AG09309 (cell line): ENCODE results near the gene CHCHD3.

Experiments
- DNase-seq: peaks from one replicate; pipeline ENCODE4 v3.0.0-alpha.2; 2010; ENCODE audit warnings: low read depth
- H3K4me3 ChIP-seq: 2 replicates; pipeline ENCODE4 v1.5.1; 2011; ENCODE audit warnings: mild to moderate bottlenecking, low read depth, low read length, moderate library complexity; ENCODE audit not compliant: control insufficient read depth
- TF ChIP-seq, protein P1 (sequence below): IDR thresholded peaks from 2 replicates; pipeline ENCODE4 v1.5.1; 2011; ENCODE audit warnings: mild to moderate bottlenecking, low read depth, low read length, inconsistent platforms; ENCODE audit not compliant: insufficient read depth, control insufficient read depth; ENCODE audit errors: missing control alignments

The CHCHD3 gene

DNA sequence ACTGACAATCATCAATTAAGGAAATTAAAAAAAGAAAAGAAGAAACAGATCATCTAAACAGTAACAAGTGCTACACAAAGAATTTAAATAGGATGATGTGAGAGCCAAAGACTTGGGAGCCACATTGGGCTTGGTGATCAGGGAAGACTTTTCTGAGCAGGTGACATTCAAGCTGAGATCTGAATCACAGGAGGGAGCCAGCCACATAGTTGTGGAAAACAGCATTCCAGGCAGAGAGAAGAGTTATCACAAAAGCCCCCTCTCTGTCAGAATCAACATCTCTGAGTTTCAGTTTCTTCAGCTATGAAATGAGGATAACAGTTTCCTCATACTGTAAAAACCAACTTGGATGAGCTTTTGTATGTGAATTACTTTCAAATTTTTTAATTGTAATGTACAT lies 336.4 kb downstream of the CHCHD3 start:
- TF ChIP-seq, protein P1, sequence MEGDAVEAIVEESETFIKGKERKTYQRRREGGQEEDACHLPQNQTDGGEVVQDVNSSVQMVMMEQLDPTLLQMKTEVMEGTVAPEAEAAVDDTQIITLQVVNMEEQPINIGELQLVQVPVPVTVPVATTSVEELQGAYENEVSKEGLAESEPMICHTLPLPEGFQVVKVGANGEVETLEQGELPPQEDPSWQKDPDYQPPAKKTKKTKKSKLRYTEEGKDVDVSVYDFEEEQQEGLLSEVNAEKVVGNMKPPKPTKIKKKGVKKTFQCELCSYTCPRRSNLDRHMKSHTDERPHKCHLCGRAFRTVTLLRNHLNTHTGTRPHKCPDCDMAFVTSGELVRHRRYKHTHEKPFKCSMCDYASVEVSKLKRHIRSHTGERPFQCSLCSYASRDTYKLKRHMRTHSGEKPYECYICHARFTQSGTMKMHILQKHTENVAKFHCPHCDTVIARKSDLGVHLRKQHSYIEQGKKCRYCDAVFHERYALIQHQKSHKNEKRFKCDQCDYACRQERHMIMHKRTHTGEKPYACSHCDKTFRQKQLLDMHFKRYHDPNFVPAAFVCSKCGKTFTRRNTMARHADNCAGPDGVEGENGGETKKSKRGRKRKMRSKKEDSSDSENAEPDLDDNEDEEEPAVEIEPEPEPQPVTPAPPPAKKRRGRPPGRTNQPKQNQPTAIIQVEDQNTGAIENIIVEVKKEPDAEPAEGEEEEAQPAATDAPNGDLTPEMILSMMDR, result no peak
- no peak overlapping the region for H3K4me3 ChIP-seq
- no peak for DNase-seq

DNA sequence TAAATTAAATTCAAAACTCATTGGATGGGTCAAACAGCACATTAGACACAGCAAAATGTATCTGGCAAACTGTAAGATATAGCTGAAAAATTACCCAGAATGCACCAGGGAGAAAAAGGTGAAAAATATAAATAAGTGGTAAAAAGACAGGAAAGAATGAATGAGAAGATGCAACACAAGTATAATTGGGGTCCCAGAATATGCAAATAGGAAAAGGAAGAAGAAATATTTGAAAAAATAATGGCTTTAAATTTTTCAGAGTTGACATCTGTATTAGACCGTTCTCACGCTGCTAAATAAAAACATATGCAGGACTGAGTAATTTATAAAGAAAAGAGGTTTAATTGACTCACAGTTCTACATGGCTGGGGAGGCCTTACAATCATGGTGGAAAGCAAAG lies 337.9 kb downstream of the CHCHD3 start:
- no peak for DNase-seq
- TF ChIP-seq, protein P1, result no peak
- H3K4me3 ChIP-seq, result no peak overlapping the region

DNA sequence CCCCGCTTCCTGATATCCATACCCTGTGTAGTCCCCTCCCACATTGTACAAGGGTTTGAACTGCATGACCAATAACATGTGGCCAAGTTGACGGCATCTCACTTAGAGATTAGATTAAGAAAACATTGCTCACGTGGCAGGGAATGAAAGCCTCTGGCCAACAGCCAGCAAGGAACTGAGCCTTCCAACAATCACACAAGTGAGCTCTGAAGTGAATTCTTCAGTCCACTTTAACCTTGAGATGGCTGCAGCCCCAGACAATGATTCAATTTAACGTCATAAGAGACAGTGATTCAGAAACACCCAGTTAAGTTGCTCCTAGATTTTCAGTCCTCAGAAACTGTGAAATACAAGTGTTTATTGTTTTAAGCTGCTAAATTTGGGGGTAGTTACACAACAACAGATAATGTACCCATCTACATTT lies 339.7 kb downstream of the CHCHD3 start:
- DNase-seq, result peak; percentile 58
- TF ChIP-seq, protein P1, result no peak
- H3K4me3 ChIP-seq, result no peak overlapping the region

DNA sequence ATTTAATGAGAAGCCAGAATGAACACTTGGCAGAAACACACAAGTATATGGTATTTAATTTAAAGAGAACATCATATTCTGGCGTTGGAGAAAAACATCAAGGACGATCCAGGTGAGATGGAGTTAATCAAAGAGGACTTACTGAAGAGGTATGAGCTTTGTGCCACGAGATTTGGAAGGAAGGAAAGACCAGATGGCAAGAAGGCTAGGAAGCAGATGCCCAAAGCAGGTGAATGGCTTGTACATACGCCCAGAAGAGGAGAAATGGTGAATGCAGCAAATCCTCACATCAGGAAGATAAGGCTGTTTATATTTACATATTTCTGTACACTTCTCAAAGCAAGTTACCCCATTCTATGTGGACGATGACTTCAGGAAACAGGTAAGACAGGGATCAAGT lies 341.7 kb downstream of the CHCHD3 start:
- no peak for DNase-seq
- H3K4me3 ChIP-seq, result no peak overlapping the region
- TF ChIP-seq, protein P1, result no peak

DNA sequence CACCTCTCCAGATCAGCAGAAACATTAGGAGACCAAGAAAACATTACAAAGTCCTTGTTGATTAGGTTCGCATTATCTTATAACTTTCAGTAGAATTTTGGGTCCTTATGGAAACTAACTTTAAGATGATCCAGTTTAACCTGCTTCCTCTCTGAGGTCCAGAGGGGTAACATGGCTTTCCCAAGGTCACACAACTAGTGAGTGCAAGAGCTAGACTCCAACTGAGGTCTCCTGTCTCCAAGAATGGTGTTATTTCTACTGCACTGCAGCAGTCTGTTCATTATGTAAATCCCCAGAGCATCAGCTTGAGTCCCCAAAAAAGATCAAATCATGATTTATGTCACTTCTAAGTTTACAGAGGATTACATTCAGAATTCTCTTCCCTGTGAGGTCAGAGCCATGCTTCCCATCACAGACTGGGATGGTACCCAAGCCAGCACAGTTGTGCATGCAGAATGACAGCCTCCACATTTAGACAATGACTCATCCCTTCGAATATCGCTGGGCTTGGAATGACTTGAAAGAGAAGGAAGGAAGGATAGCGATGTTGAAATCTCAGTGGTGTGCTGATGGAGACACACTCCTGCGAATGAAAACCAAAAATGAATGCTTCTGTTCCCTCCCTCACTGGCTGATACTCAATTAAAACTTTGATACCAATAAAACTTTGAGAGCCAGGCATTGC lies 342.5 kb downstream of the CHCHD3 start:
- TF ChIP-seq, protein P1, result no peak
- DNase-seq, result peak; percentile 86
- H3K4me3 ChIP-seq, result no peak overlapping the region

DNA sequence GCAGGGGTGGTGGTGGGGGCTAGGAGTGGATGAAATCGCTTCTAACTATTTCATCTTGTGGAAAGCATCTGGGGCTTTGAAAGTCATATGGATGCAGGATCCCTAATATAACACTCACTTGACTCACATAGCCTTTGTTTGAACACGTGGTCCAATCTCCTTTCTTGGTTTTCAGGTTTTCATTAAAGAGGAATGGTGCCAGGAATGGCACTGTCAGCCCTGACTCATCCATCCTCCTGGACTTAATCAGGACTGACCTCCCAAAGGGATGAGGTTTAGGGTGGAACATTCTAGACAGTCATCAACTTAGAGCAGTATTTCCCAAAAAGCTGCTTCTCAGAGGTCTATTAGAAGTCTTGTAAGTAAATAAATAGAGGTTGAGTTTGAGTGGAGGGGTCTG lies 343.6 kb downstream of the CHCHD3 start:
- H3K4me3 ChIP-seq, result no peak overlapping the region
- peak; percentile 89 for DNase-seq
- TF ChIP-seq, protein P1, result no peak
